ENCODE results near the gene FBXO28. TPM values are rescaled to one million over a fixed set of nuclear protein-coding genes. Genes with fewer than 3 reads are reported as not detected.

FBXO28 gene
- total and polyA plus RNA-seq, 2 experiments from 2014 or later = 14.9 to 31.8 TPM

GRCh38 chr1:224095867-224096266 lies 18.0 kb upstream of the FBXO28 start:
- 88 to 93% methylated on average over 1 of the region's 1 CpG for WGBS, 2 experiments (ENCODE audit: low coverage in 1 of 2, low lambda C conversion rate in 2 of 2, missing lambda C conversion rate in 2 of 2)
- H3K4me1 ChIP-seq (ENCODE audit: insufficient read depth) = no peaks in the 10 kb centered on the region
- no peak overlapping the region for H3K4me2 ChIP-seq (ENCODE audit: unreplicated experiment)
- no peak overlapping the region for H2AFZ ChIP-seq
- no peak for DNase-seq
- peaks cover 8% of the 10 kb centered on the region; the same call in 1 of the 2 replicates for H3K27me3 ChIP-seq (replicated peaks; ENCODE audit: insufficient read depth)
- no peak for TF ChIP-seq EZH2phosphoT487 (IDR thresholded peaks at IDR 0.05; ENCODE audit: insufficient read depth, low read depth)
- TF ChIP-seq EZH2 (IDR thresholded peaks at IDR 0.05; ENCODE audit: insufficient read depth, poor library complexity, severe bottlenecking) = no peak
- H3K9me2 ChIP-seq (ENCODE audit: insufficient read depth) = no peaks in the 10 kb centered on the region
- no peak overlapping the region for H3K27ac ChIP-seq
- H3K36me3 ChIP-seq (ENCODE audit: low read depth) = no peaks in the 10 kb centered on the region
- H3K79me2 ChIP-seq (ENCODE audit: insufficient read depth) = no peaks in the 10 kb centered on the region
- no peaks in the 10 kb centered on the region for H4K20me1 ChIP-seq (ENCODE audit: insufficient read depth)
- in situ Hi-C loops (cut with MboI) = no loop called here
- H3K9me3 ChIP-seq (ENCODE audit: low read depth) = no peaks in the 10 kb centered on the region
- no peak overlapping the region for H3K4me3 ChIP-seq
- no peaks in the 10 kb centered on the region for H3F3A ChIP-seq (ENCODE audit: insufficient read depth)
- no peak overlapping the region for H3K9ac ChIP-seq

GRCh38 chr1:224096773-224097172 lies 17.1 kb upstream of the FBXO28 start:
- Histone ChIP-seq H3K27me3 (replicated peaks; ENCODE audit: insufficient read depth) (peaks cover 8% of the 10 kb centered on the region; the same call in 1 of the 2 replicates), H2AFZ (no peak overlapping the region), H4K20me1 (ENCODE audit: insufficient read depth) (no peaks in the 10 kb centered on the region), H3K9me2 (ENCODE audit: insufficient read depth) (no peaks in the 10 kb centered on the region), H3K36me3 (ENCODE audit: low read depth) (no peaks in the 10 kb centered on the region), H3K4me3 (no peak overlapping the region), H3K9ac (no peak overlapping the region), H3K79me2 (ENCODE audit: insufficient read depth) (no peaks in the 10 kb centered on the region), H3K4me1 (ENCODE audit: insufficient read depth) (no peaks in the 10 kb centered on the region), H3K9me3 (ENCODE audit: low read depth) (no peaks in the 10 kb centered on the region), H3K27ac (no peak overlapping the region), H3F3A (ENCODE audit: insufficient read depth) (no peaks in the 10 kb centered on the region), H3K4me2 (ENCODE audit: unreplicated experiment) (no peak overlapping the region)
- in situ Hi-C loops (cut with MboI) = no loop called here
- 93 to 96% methylated on average over 1 of the region's 1 CpG for WGBS, 2 experiments (ENCODE audit: low coverage in 1 of 2, low lambda C conversion rate in 2 of 2, missing lambda C conversion rate in 2 of 2)
- TF ChIP-seq EZH2 (IDR thresholded peaks at IDR 0.05; ENCODE audit: insufficient read depth, poor library complexity, severe bottlenecking) (no peak), EZH2phosphoT487 (IDR thresholded peaks at IDR 0.05; ENCODE audit: insufficient read depth, low read depth) (no peak)
- DNase-seq = no peak

- DNase-seq = no peak
These were observed 15.9 kb upstream of the FBXO28 start for GRCh38 chr1:224098007-224098406.

GRCh38 chr1:224106568-224107281 lies 7.2 kb upstream of the FBXO28 start:
- Histone ChIP-seq H3K79me2 (ENCODE audit: insufficient read depth) (no peaks in the 10 kb centered on the region), H3K27ac (no peak overlapping the region), H3K4me1 (ENCODE audit: insufficient read depth) (no peaks in the 10 kb centered on the region), H3F3A (ENCODE audit: insufficient read depth) (no peaks in the 10 kb centered on the region), H3K9ac (no peak overlapping the region), H3K4me3 (no peak overlapping the region), H3K36me3 (ENCODE audit: low read depth) (no peaks in the 10 kb centered on the region), H3K9me2 (ENCODE audit: insufficient read depth) (no peaks in the 10 kb centered on the region), H3K9me3 (ENCODE audit: low read depth) (no peaks in the 10 kb centered on the region), H3K4me2 (ENCODE audit: unreplicated experiment) (peak overlapping the region; percentile 5), H4K20me1 (ENCODE audit: insufficient read depth) (no peaks in the 10 kb centered on the region), H2AFZ (peak overlapping the region; percentile 80), H3K27me3 (replicated peaks; ENCODE audit: insufficient read depth) (no peaks in the 10 kb centered on the region)
- peak; percentile 77 for DNase-seq
- 41 to 44% methylated on average over 5 of the region's 5 CpGs for WGBS, 2 experiments (ENCODE audit: low coverage in 1 of 2, low lambda C conversion rate in 2 of 2, missing lambda C conversion rate in 2 of 2)
- in situ Hi-C loops (cut with MboI) = no loop called here
- TF ChIP-seq EZH2phosphoT487 (IDR thresholded peaks at IDR 0.05; ENCODE audit: insufficient read depth, low read depth) (no peak), EZH2 (IDR thresholded peaks at IDR 0.05; ENCODE audit: insufficient read depth, poor library complexity, severe bottlenecking) (no peak)

More at GRCh38 chr1:224098007-224098406, 15.9 kb upstream of the FBXO28 start:
- TF ChIP-seq EZH2phosphoT487 (IDR thresholded peaks at IDR 0.05; ENCODE audit: insufficient read depth, low read depth) (no peak), EZH2 (IDR thresholded peaks at IDR 0.05; ENCODE audit: insufficient read depth, poor library complexity, severe bottlenecking) (no peak)
- no peak overlapping the region for H3K27ac ChIP-seq
- in situ Hi-C loops (cut with MboI) = no loop called here
- no peak overlapping the region for H2AFZ ChIP-seq
- WGBS, 2 experiments (ENCODE audit: low coverage in 1 of 2, low lambda C conversion rate in 2 of 2, missing lambda C conversion rate in 2 of 2) = 28 to 35% methylated on average over 4 of the region's 4 CpGs
- no peaks in the 10 kb centered on the region for H3F3A ChIP-seq (ENCODE audit: insufficient read depth)
- no peak overlapping the region for H3K4me3 ChIP-seq
- no peak overlapping the region for H3K4me2 ChIP-seq (ENCODE audit: unreplicated experiment)
- H3K4me1 ChIP-seq (ENCODE audit: insufficient read depth) = no peaks in the 10 kb centered on the region
- no peaks in the 10 kb centered on the region for H3K36me3 ChIP-seq (ENCODE audit: low read depth)
- H4K20me1 ChIP-seq (ENCODE audit: insufficient read depth) = no peaks in the 10 kb centered on the region
- no peak overlapping the region for H3K9ac ChIP-seq
- H3K9me2 ChIP-seq (ENCODE audit: insufficient read depth) = no peaks in the 10 kb centered on the region
- H3K9me3 ChIP-seq (ENCODE audit: low read depth) = no peaks in the 10 kb centered on the region
- H3K27me3 ChIP-seq (replicated peaks; ENCODE audit: insufficient read depth) = peaks cover 8% of the 10 kb centered on the region; the same call in 1 of the 2 replicates
- no peaks in the 10 kb centered on the region for H3K79me2 ChIP-seq (ENCODE audit: insufficient read depth)
